ENCODE data around the gene TMEM161B.

DNA sequence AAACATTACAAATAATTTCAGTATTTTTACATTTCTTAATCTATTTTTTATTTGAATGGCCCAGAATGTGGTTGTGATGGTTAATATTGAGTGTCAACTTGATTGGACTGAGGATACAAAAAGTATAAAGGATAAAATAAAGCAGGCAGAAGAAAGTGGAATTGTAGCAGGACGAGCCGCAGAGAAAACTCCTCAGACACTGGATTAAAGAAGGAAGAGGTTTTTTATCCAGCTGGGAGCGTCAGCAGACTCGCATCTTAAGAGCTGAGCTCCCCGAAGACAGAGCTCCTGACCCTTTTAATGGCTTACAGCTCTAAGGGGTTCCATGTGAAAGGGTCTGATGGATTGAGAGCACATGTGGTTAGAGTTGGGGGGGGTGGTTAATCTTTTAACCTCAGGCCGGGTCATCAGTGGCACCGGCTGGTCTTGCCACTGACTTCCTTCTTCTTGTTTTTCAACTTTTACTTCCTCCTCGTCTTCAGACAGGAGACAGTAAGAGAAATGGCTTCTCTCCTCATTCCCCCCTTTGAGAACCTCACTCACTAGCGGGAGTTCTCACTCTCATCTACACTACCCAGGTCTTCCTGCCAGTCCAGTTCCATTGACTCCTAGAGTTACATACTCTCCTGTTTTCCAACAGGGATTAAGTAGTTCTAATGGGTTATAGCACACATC is 80.0 kb downstream of the TMEM161B start:
- TF ChIP-seq EZH2 (IDR thresholded peaks at IDR 0.05; ENCODE audit: borderline replicate concordance, low read depth, low read length, severe bottlenecking) (no peak), GATA2 (IDR thresholded peaks at IDR 0.05; ENCODE audit: insufficient read depth, insufficient read length, low read depth, low read length) (no peak), POLR2A (IDR thresholded peaks at IDR 0.05; ENCODE audit: low read depth, low read length) (no peak), POLR2AphosphoS5 (IDR thresholded peaks at IDR 0.05; ENCODE audit: insufficient read depth, low read depth, low read length) (no peak)
- TF ChIP-seq, protein P1, sequence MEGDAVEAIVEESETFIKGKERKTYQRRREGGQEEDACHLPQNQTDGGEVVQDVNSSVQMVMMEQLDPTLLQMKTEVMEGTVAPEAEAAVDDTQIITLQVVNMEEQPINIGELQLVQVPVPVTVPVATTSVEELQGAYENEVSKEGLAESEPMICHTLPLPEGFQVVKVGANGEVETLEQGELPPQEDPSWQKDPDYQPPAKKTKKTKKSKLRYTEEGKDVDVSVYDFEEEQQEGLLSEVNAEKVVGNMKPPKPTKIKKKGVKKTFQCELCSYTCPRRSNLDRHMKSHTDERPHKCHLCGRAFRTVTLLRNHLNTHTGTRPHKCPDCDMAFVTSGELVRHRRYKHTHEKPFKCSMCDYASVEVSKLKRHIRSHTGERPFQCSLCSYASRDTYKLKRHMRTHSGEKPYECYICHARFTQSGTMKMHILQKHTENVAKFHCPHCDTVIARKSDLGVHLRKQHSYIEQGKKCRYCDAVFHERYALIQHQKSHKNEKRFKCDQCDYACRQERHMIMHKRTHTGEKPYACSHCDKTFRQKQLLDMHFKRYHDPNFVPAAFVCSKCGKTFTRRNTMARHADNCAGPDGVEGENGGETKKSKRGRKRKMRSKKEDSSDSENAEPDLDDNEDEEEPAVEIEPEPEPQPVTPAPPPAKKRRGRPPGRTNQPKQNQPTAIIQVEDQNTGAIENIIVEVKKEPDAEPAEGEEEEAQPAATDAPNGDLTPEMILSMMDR (IDR thresholded peaks at IDR 0.05; ENCODE audit: extremely low read depth in 1 of 2, insufficient read depth in 1 of 2, low read depth in 1 of 2, low read length in 2 of 2): no peak

All from endothelial cell of umbilical vein (primary cell).